Bone marrow (tissue), 2 donors: ENCODE data around the gene AMIGO2.

Source experiments
- DNase-seq, 2 donors: peaks; one replicate each; lab custom pipeline; 2025; lab: John Stamatoyannopoulos, UW

Gene AMIGO2

GRCh38 chr12:47098099-47098498, 18.3 kb upstream of the AMIGO2 start:
- DNase-seq, result no peak

- no peak for DNase-seq
Observed at GRCh38 chr12:47097276-47097896, 17.6 kb upstream of the AMIGO2 start.

- no peak for DNase-seq
Observed at GRCh38 chr12:47095446-47096236, 15.9 kb upstream of the AMIGO2 start.

- DNase-seq, result no peak
Observed at GRCh38 chr12:47094804-47095203, 15.0 kb upstream of the AMIGO2 start.

- DNase-seq, result no peak
Observed at GRCh38 chr12:47091009-47091408, 11.2 kb upstream of the AMIGO2 start.

- DNase-seq, result no peak
Observed at GRCh38 chr12:47088021-47088944, 8.5 kb upstream of the AMIGO2 start.

GRCh38 chr12:47087088-47087688, 7.4 kb upstream of the AMIGO2 start:
- no peak for DNase-seq

- DNase-seq, result peak in 1 of 2 donors; percentile 72
Observed at GRCh38 chr12:47085815-47086252, 6.1 kb upstream of the AMIGO2 start.

- no peak for DNase-seq
Observed at GRCh38 chr12:47084172-47084571, 4.4 kb upstream of the AMIGO2 start.

- DNase-seq, result no peak
Observed at GRCh38 chr12:47082796-47083621, 3.2 kb upstream of the AMIGO2 start.

GRCh38 chr12:47082283-47082682, 2.5 kb upstream of the AMIGO2 start:
- DNase-seq, result no peak

- DNase-seq, result peak in 1 of 2 donors; percentile 52
Observed at GRCh38 chr12:47080725-47081502, 1.2 kb upstream of the AMIGO2 start.

- DNase-seq, result no peak
Observed at GRCh38 chr12:47079981-47080724, 394 bp upstream of the AMIGO2 start.

- no peak for DNase-seq
Observed at GRCh38 chr12:47078733-47079467, 859 bp downstream of the AMIGO2 start.

- no peak for DNase-seq
Observed at GRCh38 chr12:47078086-47078395, 1.7 kb downstream of the AMIGO2 start.

GRCh38 chr12:47077206-47078085, 2.3 kb downstream of the AMIGO2 start:
- DNase-seq, result no peak

GRCh38 chr12:47075192-47076084, 4.3 kb downstream of the AMIGO2 start:
- no peak for DNase-seq
